HL-60 (cell line): ENCODE results near the gene FKRP.
A peak's percentile ranks its signal among the peaks of the same experiment; 100 is the strongest.
"Not testable (repeated sequence)": the region's sequence is repeated elsewhere in the genome, so short reads cannot be mapped to it uniquely, and the experiment has no call there.

ENCODE experiments used
- DNase-seq, 2 experiments: peaks; one replicate each; pipeline ENCODE4 v3.0.0-alpha.2; 2010 to 2020; ENCODE audit warnings: low read depth in 1 of 2, low spot score in 1 of 2
- H3K27ac ChIP-seq: fragments of 250-450 bp; sonication (Bioruptor Pico); replicated peaks from 2 replicates; pipeline ENCODE4 v1.5.1; 2020; ENCODE audit warnings: mild to moderate bottlenecking, moderate library complexity
- H3K27me3 ChIP-seq: fragments of 250-450 bp; sonication (Bioruptor Pico); 2 replicates; pipeline ENCODE4 v1.5.1; 2021; ENCODE audit warnings: mild to moderate bottlenecking, moderate library complexity; ENCODE audit not compliant: insufficient read depth, poor library complexity, severe bottlenecking
- H3K4me3 ChIP-seq: replicated peaks from 2 replicates; pipeline ENCODE4 v1.5.1; 2011; ENCODE audit warnings: mild to moderate bottlenecking, control low read depth, low read length; ENCODE audit not compliant: insufficient read depth
- GABPA ChIP-seq: IDR thresholded peaks from 2 replicates; pipeline ENCODE4 v1.6.1; 2012; ENCODE audit warnings: low read depth
- POLR2AphosphoS5 ChIP-seq: IDR thresholded peaks from 2 replicates; pipeline ENCODE4 v1.6.1; 2012; ENCODE audit warnings: low read depth
- SPI1 ChIP-seq: IDR thresholded peaks from 2 replicates; pipeline ENCODE4 v1.6.1; 2012; ENCODE audit warnings: low read depth, mild to moderate bottlenecking, borderline replicate concordance
- TF ChIP-seq, protein P1 (sequence below): IDR thresholded peaks from one replicate; pipeline ENCODE4 v1.5.1; 2011; ENCODE audit warnings: low read length, control low read depth, inconsistent platforms; ENCODE audit not compliant: insufficient read depth
- TF ChIP-seq, protein P2 (sequence below): IDR thresholded peaks from 2 replicates; pipeline ENCODE4 v1.6.1; 2012; ENCODE audit warnings: low read depth; ENCODE audit not compliant: insufficient replicate concordance

Gene FKRP

GRCh38 chr19:46797881-46798280, 52.0 kb downstream of the FKRP start:
- DNase-seq: no peak
- TF ChIP-seq POLR2AphosphoS5 (no peak), GABPA (no peak)
- H3K4me3 ChIP-seq: no peak overlapping the region
- H3K27ac ChIP-seq: no peak overlapping the region
- no peaks in the 10 kb centered on the region for H3K27me3 ChIP-seq

GRCh38 chr19:46798713-46799112, 52.9 kb downstream of the FKRP start:
- DNase-seq: no peak
- Histone ChIP-seq H3K27ac (no peak overlapping the region), H3K27me3 (no peaks in the 10 kb centered on the region), H3K4me3 (no peak overlapping the region)
- TF ChIP-seq SPI1 (no peak), POLR2AphosphoS5 (no peak), GABPA (no peak)
- TF ChIP-seq, protein P1, sequence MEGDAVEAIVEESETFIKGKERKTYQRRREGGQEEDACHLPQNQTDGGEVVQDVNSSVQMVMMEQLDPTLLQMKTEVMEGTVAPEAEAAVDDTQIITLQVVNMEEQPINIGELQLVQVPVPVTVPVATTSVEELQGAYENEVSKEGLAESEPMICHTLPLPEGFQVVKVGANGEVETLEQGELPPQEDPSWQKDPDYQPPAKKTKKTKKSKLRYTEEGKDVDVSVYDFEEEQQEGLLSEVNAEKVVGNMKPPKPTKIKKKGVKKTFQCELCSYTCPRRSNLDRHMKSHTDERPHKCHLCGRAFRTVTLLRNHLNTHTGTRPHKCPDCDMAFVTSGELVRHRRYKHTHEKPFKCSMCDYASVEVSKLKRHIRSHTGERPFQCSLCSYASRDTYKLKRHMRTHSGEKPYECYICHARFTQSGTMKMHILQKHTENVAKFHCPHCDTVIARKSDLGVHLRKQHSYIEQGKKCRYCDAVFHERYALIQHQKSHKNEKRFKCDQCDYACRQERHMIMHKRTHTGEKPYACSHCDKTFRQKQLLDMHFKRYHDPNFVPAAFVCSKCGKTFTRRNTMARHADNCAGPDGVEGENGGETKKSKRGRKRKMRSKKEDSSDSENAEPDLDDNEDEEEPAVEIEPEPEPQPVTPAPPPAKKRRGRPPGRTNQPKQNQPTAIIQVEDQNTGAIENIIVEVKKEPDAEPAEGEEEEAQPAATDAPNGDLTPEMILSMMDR: no peak
- TF ChIP-seq, protein P2, sequence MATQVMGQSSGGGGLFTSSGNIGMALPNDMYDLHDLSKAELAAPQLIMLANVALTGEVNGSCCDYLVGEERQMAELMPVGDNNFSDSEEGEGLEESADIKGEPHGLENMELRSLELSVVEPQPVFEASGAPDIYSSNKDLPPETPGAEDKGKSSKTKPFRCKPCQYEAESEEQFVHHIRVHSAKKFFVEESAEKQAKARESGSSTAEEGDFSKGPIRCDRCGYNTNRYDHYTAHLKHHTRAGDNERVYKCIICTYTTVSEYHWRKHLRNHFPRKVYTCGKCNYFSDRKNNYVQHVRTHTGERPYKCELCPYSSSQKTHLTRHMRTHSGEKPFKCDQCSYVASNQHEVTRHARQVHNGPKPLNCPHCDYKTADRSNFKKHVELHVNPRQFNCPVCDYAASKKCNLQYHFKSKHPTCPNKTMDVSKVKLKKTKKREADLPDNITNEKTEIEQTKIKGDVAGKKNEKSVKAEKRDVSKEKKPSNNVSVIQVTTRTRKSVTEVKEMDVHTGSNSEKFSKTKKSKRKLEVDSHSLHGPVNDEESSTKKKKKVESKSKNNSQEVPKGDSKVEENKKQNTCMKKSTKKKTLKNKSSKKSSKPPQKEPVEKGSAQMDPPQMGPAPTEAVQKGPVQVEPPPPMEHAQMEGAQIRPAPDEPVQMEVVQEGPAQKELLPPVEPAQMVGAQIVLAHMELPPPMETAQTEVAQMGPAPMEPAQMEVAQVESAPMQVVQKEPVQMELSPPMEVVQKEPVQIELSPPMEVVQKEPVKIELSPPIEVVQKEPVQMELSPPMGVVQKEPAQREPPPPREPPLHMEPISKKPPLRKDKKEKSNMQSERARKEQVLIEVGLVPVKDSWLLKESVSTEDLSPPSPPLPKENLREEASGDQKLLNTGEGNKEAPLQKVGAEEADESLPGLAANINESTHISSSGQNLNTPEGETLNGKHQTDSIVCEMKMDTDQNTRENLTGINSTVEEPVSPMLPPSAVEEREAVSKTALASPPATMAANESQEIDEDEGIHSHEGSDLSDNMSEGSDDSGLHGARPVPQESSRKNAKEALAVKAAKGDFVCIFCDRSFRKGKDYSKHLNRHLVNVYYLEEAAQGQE: no peak

- Histone ChIP-seq H3K4me3 (no peak overlapping the region), H3K27me3 (no peaks in the 10 kb centered on the region), H3K27ac (no peak overlapping the region)
- no peak for TF ChIP-seq POLR2AphosphoS5
- TF ChIP-seq, protein P1: no peak
- TF ChIP-seq, protein P2: no peak
- TF ChIP-seq GABPA: no peak
- TF ChIP-seq SPI1: no peak
- DNase-seq: no peak
Measured at GRCh38 chr19:46802152-46802551, 56.3 kb downstream of the FKRP start.

DNA sequence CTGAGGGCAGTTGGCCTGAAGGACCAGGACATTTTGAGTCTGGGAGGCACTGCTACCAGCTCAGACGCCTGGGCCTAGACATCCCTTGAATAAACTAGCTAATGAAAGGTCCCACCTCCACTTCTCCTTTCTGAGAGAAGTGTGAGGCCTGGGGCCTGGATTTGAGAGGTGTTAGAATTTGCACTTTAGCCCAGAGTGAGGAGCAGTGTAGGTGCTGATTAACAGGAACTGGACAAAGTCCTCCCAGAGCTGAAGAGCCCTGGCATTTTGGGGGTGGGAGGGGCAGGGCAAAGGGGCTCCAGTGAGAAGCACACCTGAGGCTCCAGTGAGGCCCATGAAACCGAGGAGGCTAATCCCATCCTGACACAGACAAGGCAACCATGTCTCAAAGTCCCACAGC, 57.7 kb downstream of the FKRP start:
- H3K4me3 ChIP-seq: no peak overlapping the region
- peak; percentile 77 for TF ChIP-seq SPI1
- TF ChIP-seq, protein P1: no peak
- peak in 1 of 2 experiments; percentile 6 for DNase-seq
- H3K27me3 ChIP-seq: no peaks in the 10 kb centered on the region
- H3K27ac ChIP-seq: no peak overlapping the region

DNA sequence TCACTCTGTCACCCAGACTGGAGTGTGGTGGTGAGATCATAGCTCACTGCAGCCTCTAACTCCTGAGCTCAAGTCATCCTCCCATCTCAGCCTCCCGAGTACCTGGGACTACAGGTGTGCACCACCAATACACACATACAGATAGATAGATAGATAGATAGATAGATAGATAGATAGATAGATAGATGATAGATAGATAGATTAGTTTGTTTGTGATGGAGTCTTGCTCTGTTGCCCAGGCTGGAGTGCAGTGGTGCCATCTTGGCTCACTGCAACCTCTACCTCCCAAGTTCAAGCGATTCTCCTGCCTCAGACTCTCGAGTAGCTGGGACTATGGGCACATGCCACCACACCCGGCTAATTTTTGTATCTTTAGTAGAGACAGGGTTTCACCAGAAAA, 58.6 kb downstream of the FKRP start:
- not testable (repeated sequence) for H3K4me3 ChIP-seq, H3K27ac ChIP-seq, DNase-seq, H3K27me3 ChIP-seq
